Fibroblast of upper back skin (primary cell): ENCODE measurements around the gene SMAD5.

ENCODE experiments used
- DNase-seq: peaks from one replicate; pipeline ENCODE4 v3.0.0-alpha.2; 2013

Gene SMAD5

DNA sequence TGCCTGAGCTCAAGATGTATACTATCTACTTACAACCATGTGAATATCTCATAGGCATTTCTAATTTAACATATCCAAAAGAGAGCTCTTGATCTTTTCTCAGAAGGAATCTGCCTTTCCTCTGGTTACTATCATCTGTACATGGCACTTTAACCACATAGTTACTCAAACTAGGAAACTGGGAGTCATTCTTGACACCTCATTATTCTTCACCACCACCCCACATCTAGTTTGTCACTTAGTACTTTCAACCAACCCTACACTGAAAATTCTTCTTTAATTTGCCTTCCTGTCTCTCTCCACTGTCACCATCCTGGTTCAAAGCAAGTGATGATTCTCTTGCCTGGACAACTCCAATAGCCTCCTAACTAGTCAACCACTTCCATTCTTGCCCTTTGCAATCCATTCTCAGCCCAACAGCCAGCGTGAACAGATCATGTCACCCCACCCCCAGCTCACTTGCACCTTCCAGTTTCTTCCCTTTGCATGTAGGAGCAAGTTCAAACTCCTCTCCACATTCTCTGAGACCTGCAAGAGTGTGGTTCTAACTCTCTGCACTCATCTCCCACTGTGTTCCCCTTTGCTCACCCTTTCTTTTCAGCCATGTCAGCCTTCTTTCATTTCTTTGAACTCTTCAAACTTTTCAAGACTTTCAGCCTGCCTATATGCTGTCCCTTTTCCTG, 17.3 kb upstream of the SMAD5 start:
- no peak for DNase-seq

DNA sequence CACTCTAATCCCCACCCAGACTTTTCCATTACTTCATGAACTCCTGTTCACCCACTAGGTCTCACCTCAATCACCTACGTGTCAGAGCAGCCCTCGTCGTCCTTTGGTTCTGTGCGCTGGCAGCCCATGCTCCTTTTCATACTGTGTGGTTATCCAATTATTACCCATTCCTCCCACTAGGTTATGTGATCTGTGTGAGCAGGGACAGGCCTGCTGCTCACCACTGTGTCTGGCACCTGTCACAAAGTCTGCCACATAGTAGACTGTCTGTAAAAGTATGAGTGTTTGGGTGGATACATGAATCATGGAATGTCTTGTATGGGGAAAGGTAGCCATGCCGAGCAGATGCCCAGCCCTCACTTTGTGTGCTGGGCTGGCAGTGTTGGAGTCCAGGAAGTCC, 12.1 kb upstream of the SMAD5 start:
- DNase-seq = no peak

DNA sequence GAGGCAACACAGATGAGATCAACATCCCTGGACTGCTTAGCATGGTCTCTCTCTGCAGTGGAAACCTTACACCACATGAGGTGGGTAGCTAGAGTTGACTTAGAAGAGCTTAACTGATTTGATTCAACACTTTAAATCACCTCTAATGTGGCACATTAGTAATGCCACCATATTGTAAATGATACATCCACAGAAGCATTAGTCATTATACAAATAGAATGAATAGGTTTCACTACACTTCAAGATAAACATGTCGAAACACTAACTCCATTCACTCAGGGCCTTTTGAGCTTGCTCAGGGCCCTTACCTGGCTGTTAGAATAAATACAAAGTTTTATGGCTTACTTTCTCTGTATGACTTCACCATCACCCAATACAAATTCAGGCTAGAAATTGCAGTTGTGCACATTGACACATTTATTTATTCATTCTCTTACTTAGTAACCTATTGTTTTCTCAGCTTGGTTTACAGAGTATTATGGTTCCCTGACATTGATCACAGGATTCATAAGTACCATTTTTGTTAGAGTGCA, 9.3 kb upstream of the SMAD5 start:
- no peak for DNase-seq

DNA sequence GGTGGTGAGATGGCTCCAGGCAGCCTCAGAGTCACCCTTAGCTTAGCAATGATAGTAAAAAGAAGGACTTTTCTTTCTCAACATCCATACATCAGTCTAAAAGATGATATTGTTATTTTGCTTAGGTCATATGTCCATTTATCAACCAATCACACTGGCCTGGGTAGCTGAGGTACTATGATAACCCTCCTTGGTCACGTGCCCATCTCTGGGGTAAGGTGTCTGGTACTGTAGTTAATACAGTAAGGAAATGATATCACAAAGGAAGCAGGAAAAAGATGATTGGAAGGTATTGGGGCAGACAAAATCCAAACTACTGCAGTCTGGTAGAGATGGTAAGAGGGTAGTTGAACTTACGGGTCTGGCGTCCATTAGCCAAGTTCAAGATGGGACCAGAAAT, 5.1 kb upstream of the SMAD5 start:
- DNase-seq = no peak

DNA sequence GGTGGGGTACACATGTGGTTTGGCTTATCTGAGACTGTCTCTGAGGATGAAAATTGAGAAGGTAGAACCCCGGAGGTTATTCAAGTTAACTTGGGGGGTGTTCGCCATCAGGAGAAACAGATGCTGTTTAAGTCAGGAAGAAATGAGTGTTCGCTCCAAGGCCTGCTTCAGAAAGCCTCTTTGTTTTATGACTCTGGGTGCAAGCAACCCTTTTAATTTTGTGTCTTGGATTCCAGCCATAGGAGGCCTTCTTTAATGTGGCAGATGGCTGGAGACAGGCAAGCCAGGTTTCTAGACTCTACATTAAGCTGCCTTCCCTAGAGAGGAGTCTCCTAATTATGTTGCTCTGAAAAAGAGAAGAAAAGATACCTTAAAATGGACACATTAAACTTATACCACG, 4.2 kb upstream of the SMAD5 start:
- no peak for DNase-seq

DNA sequence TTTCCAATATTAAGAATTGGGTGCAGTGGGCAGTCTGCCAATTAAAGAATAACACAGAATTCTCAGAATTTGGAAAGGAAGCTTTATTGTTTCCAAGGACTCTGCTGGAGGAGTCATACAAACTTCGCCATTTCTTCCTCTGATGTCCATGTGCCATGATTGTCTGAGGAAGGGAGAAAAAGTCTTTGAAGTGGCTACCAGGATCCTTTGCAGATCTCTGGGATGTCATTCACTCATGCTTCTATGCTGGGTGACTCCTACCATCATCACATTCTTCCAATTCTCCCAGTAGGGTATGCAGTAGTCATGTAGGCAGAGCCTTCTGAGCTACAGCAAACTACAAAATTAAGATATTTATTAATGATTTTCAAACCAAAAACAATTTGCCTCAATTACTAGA, 3.2 kb upstream of the SMAD5 start:
- no peak for DNase-seq

DNA sequence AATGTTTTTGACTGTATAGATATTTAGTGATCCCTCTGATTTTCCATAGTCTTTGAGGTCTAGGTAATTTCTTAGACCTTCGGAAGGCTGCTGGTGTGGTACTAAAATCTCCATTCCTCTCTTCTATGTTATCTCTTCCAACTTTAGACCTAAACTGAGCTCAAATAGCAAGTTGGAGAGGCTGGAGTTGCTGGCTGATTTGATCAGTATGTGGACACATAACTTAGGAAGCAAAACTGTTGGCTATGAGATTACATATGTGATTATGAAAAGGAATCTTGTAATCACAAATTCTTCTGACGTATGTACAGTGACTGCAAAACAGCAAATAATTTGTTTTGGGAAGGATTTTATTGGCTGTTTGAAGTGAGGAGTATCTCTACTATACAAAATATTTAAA, 2.1 kb upstream of the SMAD5 start:
- no peak for DNase-seq

DNA sequence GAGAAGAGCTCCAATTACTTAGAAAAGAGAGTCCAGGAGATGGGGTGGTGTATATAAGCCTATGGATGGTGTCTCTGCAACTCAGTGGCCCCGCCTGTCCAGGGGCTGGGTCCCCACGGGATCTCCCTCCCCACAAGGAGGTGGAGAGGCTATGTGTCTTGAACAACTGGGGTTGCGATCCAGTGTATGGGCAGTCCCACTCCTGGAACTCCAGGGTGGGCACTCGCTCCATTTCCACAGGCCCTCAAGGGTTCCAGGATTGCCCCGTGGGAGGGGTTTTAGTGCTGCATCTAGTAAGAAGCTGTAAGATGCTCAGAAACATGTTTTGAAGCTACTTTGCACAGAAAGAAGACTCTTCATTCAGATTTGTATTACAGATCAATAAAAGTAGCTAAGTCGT, 558 bp upstream of the SMAD5 start:
- DNase-seq = peak; percentile 13

DNA sequence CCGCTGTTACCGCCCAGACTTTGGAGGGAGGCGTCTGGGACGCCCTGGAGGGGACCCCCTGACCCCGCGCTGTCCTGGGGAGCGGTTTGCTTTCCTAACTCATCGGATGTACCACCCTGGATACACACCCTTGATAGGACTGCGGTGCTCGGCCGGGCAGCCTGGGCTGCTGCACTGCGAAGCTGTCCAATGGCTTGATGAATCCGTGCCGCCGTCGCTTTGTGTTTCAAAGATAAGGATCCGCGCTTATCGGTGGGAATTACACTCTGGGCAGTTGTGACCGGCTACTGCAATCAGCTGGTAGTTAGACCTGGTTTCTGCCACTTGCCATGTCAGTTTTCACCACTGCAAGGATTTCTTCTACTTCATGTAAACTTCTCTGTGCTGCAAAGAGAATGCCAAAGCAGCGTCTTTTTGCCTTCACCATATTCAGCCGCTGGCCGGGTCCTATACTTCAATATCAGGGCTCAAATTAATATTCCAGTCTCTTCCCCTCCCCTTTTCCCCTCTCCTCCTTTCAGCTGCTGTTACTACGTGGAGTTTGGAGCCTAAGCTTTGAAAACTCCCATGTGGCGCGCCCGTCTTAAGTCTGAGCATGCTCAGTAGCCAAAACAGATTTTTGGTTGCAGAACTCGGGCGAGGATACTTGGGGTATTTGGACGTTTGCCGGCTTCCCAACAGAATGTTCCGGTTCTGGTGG, 727 bp downstream of the SMAD5 start:
- peak; percentile 49 for DNase-seq

DNA sequence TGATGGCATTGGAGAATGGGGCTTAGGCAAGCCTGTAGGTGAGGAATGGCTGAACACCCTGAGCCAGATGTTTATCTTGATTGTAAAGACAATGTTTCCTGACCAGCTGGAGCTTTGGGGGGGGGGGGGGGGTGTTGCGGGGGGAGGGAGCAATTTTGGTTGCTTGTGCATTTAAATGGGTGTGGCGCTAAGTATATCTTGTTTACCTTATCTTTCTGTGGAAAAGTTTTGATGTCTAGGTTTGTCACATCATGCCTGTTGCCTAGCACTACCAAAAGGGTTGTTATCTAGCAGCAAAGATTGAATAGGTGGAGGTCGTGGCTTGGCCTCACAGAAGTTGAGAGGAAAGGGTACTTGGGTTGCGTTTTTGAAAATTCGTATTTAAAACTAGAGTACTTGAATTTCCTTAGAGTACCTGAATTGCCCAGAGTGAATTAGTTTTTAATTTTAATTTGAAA, 1.3 kb downstream of the SMAD5 start:
- no peak for DNase-seq

DNA sequence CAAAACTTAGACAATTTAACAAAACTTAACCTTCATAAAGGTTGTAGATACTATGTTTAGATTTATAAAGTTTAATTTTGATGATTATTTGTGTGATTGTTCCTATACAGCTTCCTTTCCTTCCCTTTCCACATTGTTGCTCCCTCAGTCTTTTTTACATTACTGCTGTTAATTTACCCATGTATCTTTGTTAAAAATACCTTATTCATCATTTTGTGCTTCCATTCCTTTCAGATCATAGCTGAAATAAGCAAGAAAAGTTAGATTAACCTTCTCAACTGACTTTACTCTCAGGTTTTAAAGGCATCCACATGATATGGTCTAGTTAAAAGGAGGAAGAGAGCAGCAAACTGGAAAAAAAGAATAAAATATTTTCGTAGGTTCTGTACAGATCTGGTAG, 2.0 kb downstream of the SMAD5 start:
- no peak for DNase-seq

DNA sequence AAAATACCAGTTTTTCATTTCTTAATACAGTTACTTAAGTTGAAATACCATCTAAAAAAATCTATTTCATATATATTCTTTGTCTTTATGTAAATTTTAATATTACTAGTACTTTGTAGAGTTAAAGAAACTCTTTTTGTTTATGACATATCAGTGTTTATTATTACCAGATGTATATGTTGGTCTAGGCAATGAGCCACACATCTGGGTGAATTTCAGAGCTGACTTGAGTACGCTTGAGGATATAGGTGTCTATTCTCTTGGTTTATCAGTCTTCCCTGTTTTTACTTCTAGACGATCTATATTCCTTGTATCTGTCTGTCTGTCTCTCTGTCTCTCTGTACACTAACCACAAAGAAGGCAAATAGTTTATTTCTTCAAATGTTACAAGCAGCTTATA, 2.9 kb downstream of the SMAD5 start:
- DNase-seq = peak; percentile 37

DNA sequence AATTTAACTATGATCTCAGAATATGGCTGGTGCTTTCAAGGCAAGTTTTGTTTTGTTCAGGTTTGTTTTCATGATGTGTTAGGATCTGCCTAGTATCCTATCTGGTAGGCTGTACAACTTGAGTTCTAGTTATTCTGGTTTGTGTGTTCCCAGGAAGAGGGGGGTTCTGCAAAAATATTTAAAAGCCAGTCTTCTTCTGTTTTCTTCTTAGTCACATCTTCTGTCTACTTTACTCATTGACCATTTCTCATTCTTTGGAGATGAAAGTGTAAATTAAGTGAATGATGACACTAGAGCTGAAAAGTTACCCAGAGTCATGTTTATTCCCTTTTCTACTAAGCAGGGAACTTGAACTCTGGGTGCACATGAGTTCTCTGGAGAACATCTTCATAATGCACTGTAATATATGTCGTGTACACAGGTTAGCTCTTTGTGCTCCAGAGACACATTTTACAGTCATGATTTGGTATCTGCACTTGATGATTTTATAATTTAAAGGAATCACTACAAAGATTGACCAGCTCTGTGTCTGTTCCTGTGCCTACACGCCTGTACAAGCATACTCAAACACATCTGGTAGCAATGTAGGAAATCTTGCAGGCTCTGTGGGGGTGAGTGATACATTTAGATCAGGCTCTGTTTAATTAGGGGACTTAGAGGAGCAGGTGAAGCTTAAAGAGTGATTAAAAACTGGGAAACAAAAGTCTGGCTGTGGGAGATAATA, 5.0 kb downstream of the SMAD5 start:
- DNase-seq = no peak

DNA sequence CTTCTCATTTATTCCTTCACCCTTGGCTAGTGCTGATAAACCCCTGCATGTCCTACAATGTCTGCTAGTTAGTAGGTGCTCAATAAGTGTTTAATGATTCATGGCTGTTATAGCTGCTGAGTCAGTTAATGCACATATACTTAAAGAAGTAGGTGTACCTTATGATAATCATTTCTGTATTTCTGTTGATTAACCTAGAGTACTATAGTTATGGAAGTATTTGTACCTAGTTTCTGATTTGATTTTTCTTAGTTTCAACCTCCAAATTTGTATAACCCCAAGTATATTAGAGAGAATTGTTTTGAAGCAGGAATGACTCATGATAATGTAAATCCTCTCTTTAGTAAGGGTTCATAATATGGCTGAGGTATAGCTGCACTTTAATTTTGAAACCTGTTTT, 8.9 kb downstream of the SMAD5 start:
- no peak for DNase-seq

DNA sequence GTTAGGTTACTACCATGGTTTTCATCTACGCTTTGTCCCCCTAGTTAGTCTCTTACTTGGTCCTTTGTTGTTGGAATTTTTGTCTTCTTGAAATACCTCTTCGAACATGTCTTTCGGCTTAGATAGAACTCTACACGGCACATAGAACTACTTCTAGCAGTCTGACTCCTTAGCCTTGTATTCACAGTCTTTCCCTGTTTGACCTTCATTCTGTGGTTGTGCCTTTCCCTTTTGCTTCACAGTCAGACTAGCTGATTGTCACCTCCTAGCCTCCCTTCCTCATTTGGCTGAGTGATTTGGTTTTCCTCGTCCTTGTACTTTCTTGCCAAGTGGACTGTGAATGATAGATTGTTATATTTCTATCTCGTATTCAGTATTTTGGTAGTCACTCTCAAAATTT, 10.7 kb downstream of the SMAD5 start:
- DNase-seq = no peak

DNA sequence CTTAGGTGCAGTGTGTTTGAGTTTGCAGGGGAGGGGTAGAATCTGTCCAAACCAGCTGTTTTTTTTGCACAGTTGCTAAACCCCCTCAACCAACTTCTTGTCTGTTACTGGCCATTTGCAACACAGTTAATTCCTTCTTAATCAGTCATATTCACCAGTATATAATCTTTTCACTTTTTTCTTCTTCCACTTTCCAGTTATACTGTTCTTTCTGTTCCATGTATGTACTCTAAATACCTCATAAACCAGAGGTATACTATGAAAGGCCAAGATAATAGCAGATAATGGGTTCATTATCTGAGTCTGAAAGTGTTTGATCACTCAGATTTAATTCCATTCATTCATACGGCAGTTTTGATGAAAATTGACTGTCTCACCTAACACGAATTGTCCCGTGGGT, 11.1 kb downstream of the SMAD5 start:
- no peak for DNase-seq

DNA sequence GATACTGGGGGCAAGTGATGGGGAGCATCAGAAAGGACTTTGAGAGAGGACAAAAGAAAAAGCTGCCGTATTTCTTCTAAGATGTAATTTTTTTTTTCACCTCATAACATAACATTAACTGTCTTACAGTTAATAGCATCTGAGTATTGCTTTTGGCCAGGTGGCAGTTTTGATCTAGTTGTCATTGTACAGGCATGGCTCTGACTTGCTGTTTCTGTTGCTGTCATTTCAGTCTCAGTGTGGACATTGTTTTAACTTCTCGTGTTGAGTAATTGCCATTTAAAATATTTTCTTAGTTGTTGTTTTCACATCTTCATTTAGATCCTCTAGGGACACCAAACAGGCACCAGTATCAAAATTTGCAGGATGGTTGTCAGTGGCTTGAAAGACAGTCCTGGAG, 12.4 kb downstream of the SMAD5 start:
- no peak for DNase-seq

DNA sequence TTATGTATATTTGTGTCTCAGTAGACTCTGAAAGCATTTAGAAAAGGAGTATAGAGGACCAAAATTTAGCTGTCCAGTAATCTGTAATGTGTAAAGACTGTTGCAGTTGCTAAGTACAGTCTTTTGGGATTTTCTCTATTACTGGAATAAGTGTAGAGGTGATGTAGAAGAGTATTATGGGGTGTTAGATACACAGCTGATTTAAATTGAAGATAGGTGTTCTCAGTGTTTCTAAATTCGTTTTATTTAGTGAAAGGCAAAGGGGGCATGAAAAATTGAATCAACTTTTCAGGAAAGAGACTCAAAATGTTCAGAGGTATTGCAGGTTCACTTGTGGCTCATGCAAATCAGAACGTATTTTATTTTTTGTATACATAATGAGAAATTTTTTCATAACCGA, 13.6 kb downstream of the SMAD5 start:
- no peak for DNase-seq

DNA sequence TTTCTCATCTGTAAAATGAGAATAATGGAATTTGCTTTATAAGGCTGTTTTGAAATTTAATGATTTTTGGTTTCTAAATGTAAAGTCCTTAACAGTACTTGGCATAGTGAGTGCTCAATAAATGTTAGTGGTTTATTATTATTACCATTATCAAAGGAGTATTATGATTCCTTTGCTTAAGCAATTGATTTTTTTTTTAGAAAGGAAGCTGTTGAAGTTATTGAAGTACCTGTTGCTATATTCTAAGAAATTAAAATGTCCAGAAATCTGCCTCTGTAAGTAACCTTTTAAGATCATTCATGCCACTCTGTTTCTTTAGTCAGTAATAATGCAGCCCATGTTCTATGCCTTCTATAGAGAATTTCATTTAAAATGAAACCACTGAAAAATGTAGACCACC, 15.0 kb downstream of the SMAD5 start:
- no peak for DNase-seq

DNA sequence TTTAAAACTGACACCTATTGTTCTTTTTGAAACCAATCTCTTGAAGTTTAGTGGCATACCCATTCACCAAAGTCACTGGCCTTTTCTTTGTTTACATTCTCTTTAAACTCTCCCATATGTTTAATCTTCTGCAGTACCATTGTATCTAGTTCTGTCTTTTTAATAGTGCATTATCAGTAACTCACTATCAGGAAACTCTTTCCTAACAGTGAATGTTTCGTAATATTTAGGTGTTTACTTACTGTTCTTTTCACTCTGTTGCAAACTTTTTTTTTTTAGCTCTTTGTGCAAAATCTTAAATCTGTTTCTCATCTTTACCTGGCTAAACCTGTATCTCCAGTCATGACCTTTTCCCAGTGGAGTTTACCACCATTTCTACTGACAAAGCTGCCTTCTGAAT, 17.2 kb downstream of the SMAD5 start:
- no peak for DNase-seq

DNA sequence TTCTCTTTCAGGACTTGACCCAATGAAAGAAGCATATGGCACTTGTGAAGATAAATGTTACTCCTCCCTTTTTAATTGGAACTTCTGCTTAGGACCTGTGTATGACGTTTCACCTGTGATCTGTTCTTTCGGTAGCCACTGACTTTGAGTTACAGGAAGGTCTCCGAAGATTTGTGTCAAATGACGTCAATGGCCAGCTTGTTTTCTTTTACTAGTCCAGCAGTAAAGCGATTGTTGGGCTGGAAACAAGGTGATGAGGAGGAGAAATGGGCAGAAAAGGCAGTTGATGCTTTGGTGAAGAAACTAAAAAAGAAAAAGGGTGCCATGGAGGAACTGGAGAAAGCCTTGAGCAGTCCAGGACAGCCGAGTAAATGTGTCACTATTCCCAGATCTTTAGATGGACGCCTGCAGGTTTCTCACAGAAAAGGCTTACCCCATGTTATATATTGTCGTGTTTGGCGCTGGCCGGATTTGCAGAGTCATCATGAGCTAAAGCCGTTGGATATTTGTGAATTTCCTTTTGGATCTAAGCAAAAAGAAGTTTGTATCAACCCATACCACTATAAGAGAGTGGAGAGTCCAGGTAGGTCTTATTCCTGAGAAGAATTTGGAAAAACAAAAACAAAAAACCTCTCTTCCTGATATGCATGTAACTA, 21.1 kb downstream of the SMAD5 start:
- DNase-seq = no peak

DNA sequence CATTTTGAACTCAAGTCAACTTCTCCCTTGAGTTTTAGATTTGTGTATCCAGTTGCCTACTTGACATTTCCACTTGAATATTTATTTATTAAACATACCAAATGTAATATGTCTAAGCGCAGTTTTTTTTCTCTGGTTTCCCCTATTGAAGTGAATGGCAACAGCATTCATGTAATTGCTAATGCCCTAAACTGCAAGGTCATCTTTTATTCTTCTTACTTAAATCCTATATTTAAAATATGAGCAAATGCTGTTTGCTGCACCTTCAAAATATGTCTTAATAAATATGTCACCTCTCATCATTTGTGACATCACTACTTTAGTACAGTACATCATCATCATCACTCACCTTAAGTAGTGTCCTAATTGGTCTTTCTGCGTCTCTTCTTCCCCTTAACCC, 22.4 kb downstream of the SMAD5 start:
- no peak for DNase-seq

DNA sequence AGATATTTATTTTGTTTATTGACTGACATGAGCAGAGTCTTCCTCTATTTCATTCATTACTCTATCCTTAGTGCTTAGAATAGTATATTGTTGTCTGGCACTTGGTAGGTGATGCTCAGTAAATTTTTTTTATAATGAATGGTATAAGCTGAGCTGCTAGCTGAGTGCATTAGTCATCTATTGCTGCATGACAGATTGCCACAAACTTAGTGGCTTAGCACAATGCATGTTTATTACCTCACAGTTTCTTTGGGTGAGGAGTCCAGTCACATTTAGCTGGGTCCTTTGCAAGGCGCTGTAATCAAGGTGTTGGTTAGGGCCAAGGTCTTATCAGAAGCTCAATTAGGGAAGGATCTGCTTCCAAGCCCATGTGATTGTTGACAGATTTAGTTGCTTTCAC, 23.1 kb downstream of the SMAD5 start:
- DNase-seq = peak; percentile 13

DNA sequence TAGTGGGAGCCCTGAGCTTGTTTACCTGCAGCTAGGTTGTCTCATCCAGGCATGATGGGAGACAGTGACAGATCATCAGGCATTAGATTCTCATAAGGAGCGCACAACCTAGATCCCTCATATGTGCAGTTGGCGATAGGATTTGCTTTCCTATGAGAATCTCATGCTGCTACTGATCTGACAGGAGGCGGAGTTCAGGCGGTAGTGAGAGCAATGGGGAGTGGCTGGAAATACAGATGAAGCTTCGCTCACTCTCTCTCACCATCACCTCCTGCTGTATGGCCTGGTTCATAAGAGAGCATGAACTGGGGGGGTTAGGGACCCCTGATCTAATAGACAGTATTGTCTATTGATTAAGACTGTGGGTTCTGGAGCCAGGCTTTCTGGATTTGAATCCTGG, 24.9 kb downstream of the SMAD5 start:
- DNase-seq = no peak
